ENCODE measurements around the gene BUB1B. TPM values are rescaled to one million over a fixed set of nuclear protein-coding genes. Genes with fewer than 3 reads are reported as not detected.
"Not testable (repeated sequence)": the region's sequence is repeated elsewhere in the genome, so short reads cannot be mapped to it uniquely, and the experiment has no call there.

The BUB1B gene
- total RNA-seq, 2 experiments from 2014 or later: 1.4 to 2.4 TPM

DNA sequence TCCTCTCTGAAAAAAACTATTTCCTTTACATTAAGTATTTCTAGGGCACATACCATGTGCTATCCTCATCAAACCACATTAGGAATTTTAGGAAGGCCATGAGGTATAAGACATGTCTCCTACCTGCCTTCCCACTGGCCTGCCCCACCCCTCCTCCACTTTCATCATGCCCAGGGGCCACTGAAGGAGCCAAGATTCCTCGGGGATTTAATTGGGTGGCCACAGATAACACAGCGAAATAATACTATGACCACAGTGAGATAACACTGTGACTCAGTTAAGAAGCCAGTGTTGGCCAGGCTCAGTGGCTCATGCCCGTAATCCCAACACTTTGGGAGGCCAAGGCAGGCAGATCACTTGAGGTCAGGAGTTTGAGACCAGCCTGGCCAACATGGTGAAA lies 42.4 kb upstream of the BUB1B start:
- CTCF ChIA-PET: no interaction called here
- TF ChIP-seq, protein P1, sequence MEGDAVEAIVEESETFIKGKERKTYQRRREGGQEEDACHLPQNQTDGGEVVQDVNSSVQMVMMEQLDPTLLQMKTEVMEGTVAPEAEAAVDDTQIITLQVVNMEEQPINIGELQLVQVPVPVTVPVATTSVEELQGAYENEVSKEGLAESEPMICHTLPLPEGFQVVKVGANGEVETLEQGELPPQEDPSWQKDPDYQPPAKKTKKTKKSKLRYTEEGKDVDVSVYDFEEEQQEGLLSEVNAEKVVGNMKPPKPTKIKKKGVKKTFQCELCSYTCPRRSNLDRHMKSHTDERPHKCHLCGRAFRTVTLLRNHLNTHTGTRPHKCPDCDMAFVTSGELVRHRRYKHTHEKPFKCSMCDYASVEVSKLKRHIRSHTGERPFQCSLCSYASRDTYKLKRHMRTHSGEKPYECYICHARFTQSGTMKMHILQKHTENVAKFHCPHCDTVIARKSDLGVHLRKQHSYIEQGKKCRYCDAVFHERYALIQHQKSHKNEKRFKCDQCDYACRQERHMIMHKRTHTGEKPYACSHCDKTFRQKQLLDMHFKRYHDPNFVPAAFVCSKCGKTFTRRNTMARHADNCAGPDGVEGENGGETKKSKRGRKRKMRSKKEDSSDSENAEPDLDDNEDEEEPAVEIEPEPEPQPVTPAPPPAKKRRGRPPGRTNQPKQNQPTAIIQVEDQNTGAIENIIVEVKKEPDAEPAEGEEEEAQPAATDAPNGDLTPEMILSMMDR (IDR thresholded peaks at IDR 0.05): no peak
- H3K4me3 Mint-ChIP-seq: no peak overlapping the region
- H3K27ac ChIP-seq (ENCODE audit: low read depth in 1 of 2, low read length in 2 of 2): no peak overlapping the region
- POLR2A ChIA-PET: no interaction called here
- H3K4me1 ChIP-seq (ENCODE audit: insufficient read depth, low read length): peaks cover 16% of the 10 kb centered on the region
- no peaks in the 10 kb centered on the region for H3K36me3 Mint-ChIP-seq (ENCODE audit: low read depth)
- H3K27me3 Mint-ChIP-seq: no peaks in the 10 kb centered on the region
- no peak overlapping the region for H3K27ac Mint-ChIP-seq
- no peak for ATAC-seq (ENCODE audit: poor library complexity)
- H3K9me3 ChIP-seq (ENCODE audit: control insufficient read depth in 1 of 2, insufficient read depth in 1 of 2, low read length in 2 of 2): no peaks in the 10 kb centered on the region
- H3K4me3 ChIP-seq (ENCODE audit: low read length): no peak overlapping the region
- intact Hi-C loops (cut with DNase I, micrococcal nuclease): no loop called here
- H3K27me3 ChIP-seq (ENCODE audit: control insufficient read depth in 1 of 2, insufficient read depth in 2 of 2, low read length in 2 of 2): no peaks in the 10 kb centered on the region
- no peak for DNase-seq
- H3K36me3 ChIP-seq (ENCODE audit: insufficient read depth, low read length): no peaks in the 10 kb centered on the region
- no peaks in the 10 kb centered on the region for H3K9me3 Mint-ChIP-seq
- peaks cover 14% of the 10 kb centered on the region for H3K4me1 Mint-ChIP-seq (ENCODE audit: low read depth)

DNA sequence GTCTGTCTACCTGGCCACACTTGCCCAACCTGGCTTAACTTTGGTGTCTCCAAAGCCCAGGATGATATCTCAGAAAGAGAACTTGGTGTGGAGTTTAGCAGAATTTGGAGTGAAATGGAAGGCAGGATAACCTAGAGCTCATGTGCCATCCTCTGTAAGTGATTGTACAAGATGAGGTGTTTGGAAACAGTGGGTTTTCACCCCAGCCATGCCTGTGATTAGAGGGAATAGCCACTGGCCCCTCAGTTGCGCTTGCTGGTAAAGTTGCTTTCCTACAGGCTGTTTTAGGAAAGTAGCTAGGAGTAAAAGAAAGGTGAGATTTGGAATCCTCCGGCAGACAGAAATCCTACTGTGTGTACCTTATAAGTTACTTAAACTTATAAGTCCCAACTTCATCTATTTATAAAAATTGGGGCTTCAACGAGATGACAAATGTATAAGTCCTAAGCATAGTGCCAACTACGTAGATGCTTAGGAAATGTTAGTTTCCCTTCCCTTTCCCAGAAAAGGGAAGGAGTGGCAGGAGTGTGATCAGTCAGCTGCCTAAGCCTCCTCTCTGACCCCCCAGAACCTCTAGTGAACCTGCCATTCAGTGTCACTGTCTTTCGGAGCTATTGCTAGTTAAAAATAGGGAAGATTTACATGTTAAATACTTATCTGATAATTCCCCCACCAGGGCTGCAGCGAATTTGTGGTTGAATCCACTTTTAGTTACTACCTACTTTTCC lies 38.8 kb upstream of the BUB1B start:
- H3K36me3 ChIP-seq (ENCODE audit: insufficient read depth, low read length): no peaks in the 10 kb centered on the region
- H3K36me3 Mint-ChIP-seq (ENCODE audit: low read depth): no peaks in the 10 kb centered on the region
- TF ChIP-seq, protein P1 (IDR thresholded peaks at IDR 0.05): no peak
- H3K9me3 ChIP-seq (ENCODE audit: control insufficient read depth in 1 of 2, insufficient read depth in 1 of 2, low read length in 2 of 2): no peaks in the 10 kb centered on the region
- DNase-seq (no peak), ATAC-seq (ENCODE audit: poor library complexity) (no peak)
- H3K27ac Mint-ChIP-seq: no peak overlapping the region
- CTCF ChIA-PET: interaction anchor here (0.9 kb wide), 1 partner anchor 22 kb away, joined by 3 read pairs; no protein-coding TSS in a partner anchor
- POLR2A ChIA-PET: no interaction called here
- no peak overlapping the region for H3K4me3 Mint-ChIP-seq
- H3K4me1 ChIP-seq (ENCODE audit: insufficient read depth, low read length): no peaks in the 10 kb centered on the region
- H3K27ac ChIP-seq (ENCODE audit: low read depth in 1 of 2, low read length in 2 of 2): no peak overlapping the region
- intact Hi-C loops (cut with DNase I, micrococcal nuclease): no loop called here
- H3K4me3 ChIP-seq (ENCODE audit: low read length): no peak overlapping the region
- H3K4me1 Mint-ChIP-seq (ENCODE audit: low read depth): no peaks in the 10 kb centered on the region
- H3K27me3 Mint-ChIP-seq: no peaks in the 10 kb centered on the region
- H3K27me3 ChIP-seq (ENCODE audit: control insufficient read depth in 1 of 2, insufficient read depth in 2 of 2, low read length in 2 of 2): no peaks in the 10 kb centered on the region
- H3K9me3 Mint-ChIP-seq: no peaks in the 10 kb centered on the region

DNA sequence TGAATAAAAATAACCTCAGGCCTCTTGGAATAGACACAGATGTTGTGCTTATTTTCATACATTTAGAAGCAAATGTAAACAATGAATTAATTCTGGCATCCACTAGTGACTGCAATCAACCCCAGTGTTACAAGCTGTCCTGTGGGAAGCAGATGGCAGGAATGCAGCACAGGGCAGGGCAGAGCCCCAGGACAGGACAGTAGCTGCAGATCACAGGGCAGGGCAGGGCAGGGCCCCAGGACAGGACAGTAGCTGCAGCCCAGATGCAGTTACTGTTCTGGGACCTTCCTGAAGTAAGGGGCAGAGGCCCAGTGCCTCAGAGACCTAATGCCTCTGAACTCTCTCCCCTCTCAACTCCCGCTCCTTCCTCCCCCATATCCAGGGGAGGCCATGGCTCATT lies 37.9 kb upstream of the BUB1B start:
- POLR2A ChIA-PET; H3K9me3 Mint-ChIP-seq; H3K9me3 ChIP-seq (ENCODE audit: control insufficient read depth in 1 of 2, insufficient read depth in 1 of 2, low read length in 2 of 2); CTCF ChIA-PET; H3K4me3 Mint-ChIP-seq; H3K27ac ChIP-seq (ENCODE audit: low read depth in 1 of 2, low read length in 2 of 2); H3K27ac Mint-ChIP-seq; H3K27me3 Mint-ChIP-seq; ATAC-seq (ENCODE audit: poor library complexity); DNase-seq; H3K4me3 ChIP-seq (ENCODE audit: low read length); H3K36me3 Mint-ChIP-seq (ENCODE audit: low read depth); H3K4me1 Mint-ChIP-seq (ENCODE audit: low read depth); H3K4me1 ChIP-seq (ENCODE audit: insufficient read depth, low read length); H3K36me3 ChIP-seq (ENCODE audit: insufficient read depth, low read length); H3K27me3 ChIP-seq (ENCODE audit: control insufficient read depth in 1 of 2, insufficient read depth in 2 of 2, low read length in 2 of 2); intact Hi-C loops (cut with DNase I, micrococcal nuclease): not testable (repeated sequence)

DNA sequence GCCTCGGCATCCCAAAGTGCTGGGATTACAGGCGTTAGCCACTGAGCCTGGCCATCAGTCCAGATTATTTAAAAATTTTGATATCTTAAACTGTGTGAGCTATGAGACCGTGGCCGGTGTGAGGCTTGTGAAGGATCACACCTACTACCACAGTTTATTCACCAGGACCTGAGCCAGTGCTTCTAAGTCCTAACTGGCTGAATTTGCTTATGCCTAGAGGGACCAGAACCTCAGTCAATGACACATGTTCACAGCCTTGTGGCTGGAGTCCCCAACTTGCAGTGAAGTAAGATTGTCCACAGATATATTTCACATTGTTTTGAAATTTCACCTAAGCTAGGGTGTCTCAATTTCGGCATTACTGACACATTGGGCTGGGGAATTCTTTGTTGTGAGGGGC lies 37.0 kb upstream of the BUB1B start:
- H3K27me3 ChIP-seq (ENCODE audit: control insufficient read depth in 1 of 2, insufficient read depth in 2 of 2, low read length in 2 of 2); H3K36me3 ChIP-seq (ENCODE audit: insufficient read depth, low read length); H3K4me3 Mint-ChIP-seq; H3K27ac Mint-ChIP-seq; H3K4me1 Mint-ChIP-seq (ENCODE audit: low read depth); H3K4me1 ChIP-seq (ENCODE audit: insufficient read depth, low read length); H3K9me3 ChIP-seq (ENCODE audit: control insufficient read depth in 1 of 2, insufficient read depth in 1 of 2, low read length in 2 of 2); H3K4me3 ChIP-seq (ENCODE audit: low read length); POLR2A ChIA-PET; H3K27me3 Mint-ChIP-seq; ATAC-seq (ENCODE audit: poor library complexity); H3K9me3 Mint-ChIP-seq; H3K27ac ChIP-seq (ENCODE audit: low read depth in 1 of 2, low read length in 2 of 2); intact Hi-C loops (cut with DNase I, micrococcal nuclease); CTCF ChIA-PET; H3K36me3 Mint-ChIP-seq (ENCODE audit: low read depth); DNase-seq: not testable (repeated sequence)

DNA sequence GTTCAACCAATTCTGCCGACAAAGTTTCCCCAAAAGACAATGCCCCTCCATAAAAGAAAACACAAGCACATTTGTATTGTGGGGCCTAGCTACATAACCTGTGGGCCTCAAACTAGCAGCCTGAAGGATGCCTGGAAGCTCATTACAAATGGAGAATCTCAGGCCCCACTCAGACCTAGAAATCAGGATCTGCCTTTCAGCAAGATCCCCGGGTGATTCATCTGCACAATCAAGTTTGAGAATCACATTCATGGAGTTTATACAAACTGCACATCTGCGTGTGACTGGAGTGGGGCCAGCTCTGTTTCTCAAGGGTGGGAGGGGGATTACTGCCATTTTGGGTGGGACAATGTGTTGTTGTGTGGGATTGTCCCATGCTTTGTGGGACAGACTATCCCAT lies 36.5 kb upstream of the BUB1B start:
- H3K27ac Mint-ChIP-seq; H3K4me1 Mint-ChIP-seq (ENCODE audit: low read depth); intact Hi-C loops (cut with DNase I, micrococcal nuclease); H3K27me3 ChIP-seq (ENCODE audit: control insufficient read depth in 1 of 2, insufficient read depth in 2 of 2, low read length in 2 of 2); H3K36me3 Mint-ChIP-seq (ENCODE audit: low read depth); DNase-seq; H3K9me3 Mint-ChIP-seq; H3K9me3 ChIP-seq (ENCODE audit: control insufficient read depth in 1 of 2, insufficient read depth in 1 of 2, low read length in 2 of 2); H3K4me3 ChIP-seq (ENCODE audit: low read length); H3K36me3 ChIP-seq (ENCODE audit: insufficient read depth, low read length); POLR2A ChIA-PET; H3K27ac ChIP-seq (ENCODE audit: low read depth in 1 of 2, low read length in 2 of 2); ATAC-seq (ENCODE audit: poor library complexity); H3K4me3 Mint-ChIP-seq; H3K27me3 Mint-ChIP-seq; H3K4me1 ChIP-seq (ENCODE audit: insufficient read depth, low read length); CTCF ChIA-PET: not testable (repeated sequence)

DNA sequence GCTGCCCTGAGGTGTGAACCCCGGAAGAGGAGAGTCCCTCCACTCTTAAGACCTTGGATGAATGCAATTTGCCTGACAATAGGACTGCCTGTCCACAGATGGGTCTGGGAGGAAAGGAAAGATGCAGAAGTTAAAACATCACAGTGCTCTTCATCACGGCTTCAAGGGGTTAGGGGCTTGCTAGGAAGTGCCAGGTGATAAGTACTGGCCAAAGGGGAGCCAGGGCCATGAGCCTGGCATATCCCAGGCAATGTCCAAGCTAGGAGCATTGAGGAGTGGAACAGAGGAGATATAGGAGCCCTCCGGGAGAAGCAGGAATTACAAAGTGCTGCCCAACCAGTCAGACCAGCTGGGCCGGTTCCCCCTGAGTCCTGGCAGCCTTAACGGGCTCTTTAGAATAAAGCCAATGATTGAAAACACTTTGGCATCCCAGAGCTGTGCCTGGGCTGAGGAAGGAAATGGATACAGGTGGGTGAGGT lies 36.0 kb upstream of the BUB1B start:
- H3K9me3 ChIP-seq (ENCODE audit: control insufficient read depth in 1 of 2, insufficient read depth in 1 of 2, low read length in 2 of 2); H3K4me1 ChIP-seq (ENCODE audit: insufficient read depth, low read length); H3K9me3 Mint-ChIP-seq; H3K27ac Mint-ChIP-seq; H3K36me3 Mint-ChIP-seq (ENCODE audit: low read depth); H3K27ac ChIP-seq (ENCODE audit: low read depth in 1 of 2, low read length in 2 of 2); H3K27me3 Mint-ChIP-seq; H3K4me1 Mint-ChIP-seq (ENCODE audit: low read depth); H3K4me3 Mint-ChIP-seq; DNase-seq; intact Hi-C loops (cut with DNase I, micrococcal nuclease); POLR2A ChIA-PET; H3K4me3 ChIP-seq (ENCODE audit: low read length); CTCF ChIA-PET; H3K27me3 ChIP-seq (ENCODE audit: control insufficient read depth in 1 of 2, insufficient read depth in 2 of 2, low read length in 2 of 2); ATAC-seq (ENCODE audit: poor library complexity); H3K36me3 ChIP-seq (ENCODE audit: insufficient read depth, low read length): not testable (repeated sequence)

All from CD4-positive, alpha-beta T cell (primary cell).